Left lobe of liver (tissue), 2 donors: Measurements from ENCODE around the gene SLC22A23. TPM values are rescaled to one million over a fixed set of nuclear protein-coding genes. Genes with fewer than 3 reads are reported as not detected.

ENCODE experiments used
- ATAC-seq: fragments of 200-7000 bp; cut with Tn5 transposase; one replicate; pipeline ENCODE4 v1.9.1; 2020; ENCODE audit warnings: mild to moderate bottlenecking, moderate library complexity
- DNase-seq: peaks from one replicate; pipeline ENCODE4 v3.0.0-alpha.2; 2020; ENCODE audit warnings: low spot score
- total RNA-seq: library from RNA; stranded (reverse); gene quantifications from one replicate; pipeline ENCODE4 v1.2.1, GENCODE V29; 2021
- donor health status: DM: no; HTN: no; CAD: no; lungs with moderate emphysema.
- donor health status: DM: no; HTN: yes; CAD: no.

SLC22A23 gene
- total RNA-seq, 1 donor from 2014 or later = 16.9 TPM

- no peak for DNase-seq
- ATAC-seq = no peak
Observed at GRCh38 chr6:3424185-3424927, 32.5 kb downstream of the SLC22A23 start.

GRCh38 chr6:3423439-3424184, 33.2 kb downstream of the SLC22A23 start:
- no peak for DNase-seq
- ATAC-seq = no peak

GRCh38 chr6:3422435-3423070, 34.3 kb downstream of the SLC22A23 start:
- ATAC-seq (no peak), DNase-seq (no peak)

GRCh38 chr6:3421791-3422434, 34.9 kb downstream of the SLC22A23 start:
- DNase-seq (no peak), ATAC-seq (no peak)

- ATAC-seq (no peak), DNase-seq (no peak)
Observed at GRCh38 chr6:3421143-3421542, 35.7 kb downstream of the SLC22A23 start.

- peak; percentile 81 for ATAC-seq
Observed at GRCh38 chr6:3419624-3420272, 37.1 kb downstream of the SLC22A23 start.

GRCh38 chr6:3418496-3419060, 38.3 kb downstream of the SLC22A23 start:
- no peak for ATAC-seq
- DNase-seq = no peak

More at GRCh38 chr6:3419624-3420272, 37.1 kb downstream of the SLC22A23 start:
- DNase-seq = no peak

- no peak for DNase-seq
- ATAC-seq = no peak
Observed at GRCh38 chr6:3417473-3417872, 39.4 kb downstream of the SLC22A23 start.

- ATAC-seq = no peak
- no peak for DNase-seq
Observed at GRCh38 chr6:3415490-3415889, 41.4 kb downstream of the SLC22A23 start.

- ATAC-seq (no peak), DNase-seq (no peak)
Observed at GRCh38 chr6:3415082-3415453, 41.8 kb downstream of the SLC22A23 start.

- DNase-seq (no peak), ATAC-seq (no peak)
Observed at GRCh38 chr6:3414327-3415081, 42.3 kb downstream of the SLC22A23 start.

GRCh38 chr6:3413592-3413991, 43.3 kb downstream of the SLC22A23 start:
- DNase-seq (no peak), ATAC-seq (no peak)

GRCh38 chr6:3412779-3413500, 43.9 kb downstream of the SLC22A23 start:
- ATAC-seq = no peak

GRCh38 chr6:3411967-3412778, 44.7 kb downstream of the SLC22A23 start:
- ATAC-seq = no peak
- DNase-seq = no peak

More at GRCh38 chr6:3412779-3413500, 43.9 kb downstream of the SLC22A23 start:
- no peak for DNase-seq

GRCh38 chr6:3410385-3411360, 46.2 kb downstream of the SLC22A23 start:
- peak; percentile 51 for ATAC-seq
- DNase-seq = peak; percentile 56

- peak; percentile 91 for DNase-seq
- peak; percentile 50 for ATAC-seq
Observed at GRCh38 chr6:3409699-3410384, 47.0 kb downstream of the SLC22A23 start.
